ENCODE results near the gene CDK4.
"Not testable (repeated sequence)": the region's sequence is repeated elsewhere in the genome, so short reads cannot be mapped to it uniquely, and the experiment has no call there.

CDK4 gene

GRCh38 chr12:57724936-57725740 lies 27.0 kb downstream of the CDK4 start:
- no peak for DNase-seq (ENCODE audit: low spot score)

DNA sequence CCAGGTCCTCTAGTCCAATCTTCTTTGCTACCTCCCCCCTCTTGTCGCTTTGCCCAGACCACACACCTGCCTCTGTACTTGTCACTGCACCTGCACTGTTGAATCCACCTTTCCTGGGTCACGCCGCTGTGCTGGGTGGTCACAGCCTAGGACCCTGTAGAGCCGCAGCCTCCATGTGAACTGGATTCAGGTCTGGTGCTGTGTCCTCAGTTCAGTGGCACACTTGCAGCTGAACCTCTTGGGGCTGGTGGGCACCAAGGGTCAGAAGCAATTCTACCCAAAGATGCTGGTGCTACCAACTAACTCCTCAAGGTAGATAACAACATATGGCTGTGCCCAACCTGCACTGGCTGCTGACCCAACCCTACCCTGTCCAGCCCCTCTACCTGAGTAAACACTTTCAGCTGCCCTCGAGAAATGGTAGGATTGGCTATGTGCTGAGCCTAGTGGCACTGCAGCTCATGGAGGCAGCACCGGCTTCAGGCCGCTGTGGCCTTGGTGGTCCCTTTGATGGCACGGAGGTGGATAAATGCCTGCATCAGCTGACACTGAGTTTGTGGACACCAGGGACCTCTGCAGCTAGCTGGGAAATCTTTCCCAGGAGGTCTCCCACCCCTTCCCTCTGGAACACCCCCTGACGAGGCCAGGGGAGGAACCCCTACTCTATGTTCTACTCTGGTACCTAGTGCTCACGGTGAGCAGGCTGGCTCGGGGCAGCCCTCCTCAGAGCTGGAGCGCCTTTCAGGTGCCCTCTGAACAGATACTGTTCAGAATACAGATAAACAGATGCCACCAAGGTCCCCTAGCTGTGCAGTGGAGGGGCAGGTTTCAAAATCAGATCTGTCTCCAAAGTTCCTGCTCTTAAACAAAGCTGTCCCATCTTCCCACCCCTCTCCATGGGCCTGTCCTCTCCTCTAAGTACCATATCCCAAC lies 27.8 kb downstream of the CDK4 start:
- no peak for DNase-seq (ENCODE audit: low spot score)

- no peak for DNase-seq (ENCODE audit: low spot score)
Observed at GRCh38 chr12:57723630-57723962, 28.5 kb downstream of the CDK4 start.

- no peak for DNase-seq (ENCODE audit: low spot score)
Observed at GRCh38 chr12:57722716-57723629, 29.1 kb downstream of the CDK4 start.

- not testable (repeated sequence) for DNase-seq (ENCODE audit: low spot score)
Observed at GRCh38 chr12:57721846-57722608, 30.1 kb downstream of the CDK4 start.

- no peak for DNase-seq (ENCODE audit: low spot score)
Observed at GRCh38 chr12:57720606-57721595, 31.2 kb downstream of the CDK4 start.

DNA sequence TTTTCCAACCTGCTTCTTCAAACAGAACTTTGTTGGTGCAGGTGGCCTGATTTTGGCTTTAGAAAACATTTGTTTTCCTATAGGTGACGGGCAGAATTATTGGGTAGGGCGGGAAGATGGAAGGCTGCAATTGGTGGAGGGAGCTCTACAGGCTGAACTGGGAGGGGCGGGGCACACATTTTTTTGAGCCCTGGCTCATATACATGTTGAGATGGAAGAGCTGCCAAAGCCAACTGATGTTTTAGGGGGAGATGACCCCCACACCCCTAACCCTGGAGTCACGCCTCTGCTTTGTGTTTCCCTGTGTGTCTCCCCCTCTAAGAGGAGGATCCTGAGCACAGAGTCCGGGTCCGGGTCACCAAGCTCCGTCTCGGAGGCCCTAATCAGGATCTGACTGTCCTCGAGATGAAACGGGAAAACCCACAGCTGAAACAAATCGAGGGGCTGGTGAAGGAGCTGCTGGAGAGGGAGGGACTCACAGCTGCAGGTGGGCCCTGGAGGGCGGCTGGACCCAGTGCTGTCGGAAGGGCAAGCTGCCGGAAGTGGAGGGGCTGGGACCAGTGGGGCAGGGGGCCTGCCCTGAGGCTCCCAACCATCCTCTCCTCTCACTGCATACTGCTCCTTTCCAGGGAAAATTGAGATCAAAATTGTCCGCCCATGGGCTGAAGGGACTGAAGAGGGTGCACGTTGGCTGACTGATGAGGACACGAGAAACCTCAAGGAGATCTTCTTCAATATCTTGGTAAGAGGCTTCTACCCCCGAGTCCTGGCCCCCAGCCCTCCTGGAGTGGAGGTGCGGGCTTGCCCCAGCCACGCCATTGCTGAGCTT lies 32.1 kb downstream of the CDK4 start:
- DNase-seq (ENCODE audit: low spot score), result no peak

- no peak for DNase-seq (ENCODE audit: low spot score)
Observed at GRCh38 chr12:57718641-57719528, 33.2 kb downstream of the CDK4 start.

- no peak for DNase-seq (ENCODE audit: low spot score)
Observed at GRCh38 chr12:57717846-57718640, 34.1 kb downstream of the CDK4 start.

DNA sequence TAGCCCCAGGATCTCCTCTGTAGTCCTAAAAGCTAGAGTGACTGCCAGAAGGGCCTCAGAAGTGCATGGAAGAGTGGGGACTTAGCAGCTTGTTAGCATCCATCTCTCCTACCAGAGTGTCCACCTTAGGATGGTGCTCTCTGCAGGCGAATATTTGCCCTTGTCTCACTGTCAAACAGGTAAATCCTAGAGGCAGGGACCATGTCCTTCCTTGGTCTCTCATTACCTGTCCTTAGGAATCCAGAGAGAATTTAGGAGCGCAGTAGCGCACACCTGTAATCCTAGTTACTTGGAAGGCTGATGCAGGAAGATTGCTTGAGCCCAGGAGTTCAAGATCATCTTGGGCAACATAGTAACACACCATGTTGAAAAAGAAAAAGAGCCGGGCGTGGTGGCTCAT lies 35.0 kb downstream of the CDK4 start:
- DNase-seq (ENCODE audit: low spot score), result no peak

DNA sequence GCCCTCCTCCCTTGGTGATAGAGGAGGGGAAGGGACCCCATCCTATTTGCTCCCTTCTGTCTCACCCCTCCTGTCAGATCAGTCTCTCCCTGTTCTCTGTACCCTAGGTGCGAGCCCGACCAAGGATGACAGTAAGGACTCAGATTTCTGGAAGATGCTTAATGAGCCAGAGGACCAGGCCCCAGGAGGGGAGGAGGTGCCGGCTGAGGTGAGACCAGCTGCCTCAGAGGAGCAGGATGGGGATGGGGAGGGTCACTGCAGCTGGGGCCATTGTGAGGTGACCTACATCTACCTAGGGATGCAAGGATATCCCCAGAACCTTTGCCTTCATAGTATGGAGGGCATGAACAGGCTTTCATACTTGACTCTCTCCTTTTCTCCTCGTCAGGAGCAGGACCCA lies 35.8 kb downstream of the CDK4 start:
- no peak for DNase-seq (ENCODE audit: low spot score)

GRCh38 chr12:57715786-57716185 lies 36.3 kb downstream of the CDK4 start:
- no peak for DNase-seq (ENCODE audit: low spot score)

DNA sequence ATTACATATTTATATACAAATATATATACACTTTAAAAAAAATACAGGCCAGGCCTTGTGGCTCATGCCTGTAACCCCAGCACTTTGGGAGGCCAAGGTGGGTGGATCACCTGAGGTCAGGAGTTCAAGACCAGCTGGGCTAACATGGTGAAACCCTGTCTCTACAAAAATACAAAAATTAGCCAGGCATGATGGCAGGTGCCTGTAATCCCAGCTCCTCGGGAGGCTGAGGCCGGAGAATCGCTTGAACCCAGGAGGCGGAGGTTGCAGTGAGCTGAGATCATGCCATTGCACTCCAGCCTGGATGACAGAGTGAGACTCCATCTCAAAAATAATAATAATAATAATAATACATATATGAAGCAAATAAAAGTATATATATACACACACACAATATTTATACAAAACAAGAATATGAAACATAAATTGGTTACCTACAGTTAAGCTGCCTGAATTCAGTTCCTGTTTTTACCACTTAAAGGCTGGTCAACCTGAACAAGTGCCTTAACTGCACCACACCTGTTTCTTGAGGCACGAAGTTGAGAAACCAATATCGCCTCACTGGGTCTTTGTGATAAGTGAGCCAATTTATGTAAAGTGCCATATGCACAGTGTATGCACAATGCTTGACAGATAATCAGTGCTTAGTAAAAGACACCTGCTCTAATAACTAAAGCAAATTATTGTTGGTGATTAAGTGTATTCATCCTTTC lies 36.9 kb downstream of the CDK4 start:
- not testable (repeated sequence) for DNase-seq (ENCODE audit: low spot score)

DNA sequence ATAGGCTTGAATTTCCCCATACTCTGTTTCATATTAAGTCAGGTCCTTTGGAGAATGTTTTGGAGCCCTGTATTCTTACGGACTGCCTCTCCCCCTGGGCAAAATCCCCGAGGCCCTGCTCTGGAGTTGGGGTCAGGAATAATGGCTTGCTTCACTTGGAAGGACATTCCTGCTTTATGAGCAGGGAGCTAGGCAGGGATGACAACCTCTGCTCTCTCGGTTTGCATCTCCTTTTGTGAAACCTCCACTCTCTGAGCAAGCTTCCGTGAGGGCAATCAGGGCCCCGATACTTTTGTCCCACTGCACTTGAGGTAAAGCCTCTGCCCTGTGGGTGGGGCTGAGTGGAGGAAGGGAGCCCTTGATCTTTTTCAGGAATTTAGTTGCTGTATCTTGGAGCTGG lies 38.9 kb downstream of the CDK4 start:
- DNase-seq (ENCODE audit: low spot score), result no peak

DNA sequence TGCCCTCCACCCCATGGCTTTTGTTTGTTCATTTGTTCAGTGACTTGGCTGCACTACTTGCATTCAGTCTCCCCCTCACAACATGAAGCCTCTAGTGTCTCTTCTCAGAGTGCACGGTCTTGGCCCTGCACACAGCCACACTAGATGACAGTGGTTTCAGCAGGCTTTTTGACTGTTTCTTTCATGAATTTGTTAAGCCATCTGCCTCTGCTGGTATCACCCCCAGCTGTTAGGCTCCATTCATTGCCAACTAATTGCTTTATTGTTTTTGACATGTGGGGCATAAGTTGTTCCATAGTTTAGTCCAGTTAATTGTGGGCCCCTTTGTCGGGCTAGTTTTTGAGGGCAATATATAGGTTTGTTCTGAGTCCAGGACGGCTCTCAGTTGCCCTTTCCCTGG lies 39.4 kb downstream of the CDK4 start:
- DNase-seq (ENCODE audit: low spot score), result no peak

DNA sequence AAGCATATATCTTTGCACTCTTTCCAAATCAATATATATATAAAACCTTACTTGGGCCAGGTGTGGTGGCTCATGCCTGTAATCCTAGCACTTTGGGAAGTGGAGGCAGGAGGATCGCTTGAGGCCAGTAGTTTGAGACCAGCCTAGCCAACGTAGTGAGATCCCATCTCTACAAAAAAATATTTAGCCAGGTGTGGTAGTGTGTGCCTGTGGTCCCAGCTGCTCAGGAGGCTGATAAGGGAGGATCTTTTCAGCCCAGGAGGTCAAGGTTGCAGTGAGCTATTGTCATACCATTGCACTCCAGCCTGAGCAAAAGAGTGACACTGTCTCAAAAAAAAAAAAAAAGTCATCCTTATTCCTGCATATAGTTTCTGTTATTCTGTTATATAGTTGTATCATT lies 43.8 kb downstream of the CDK4 start:
- DNase-seq (ENCODE audit: low spot score), result no peak

GRCh38 chr12:57707250-57707649 lies 44.9 kb downstream of the CDK4 start:
- DNase-seq (ENCODE audit: low spot score), result no peak

Measured in left forelimb (tissue), 1 donor.